ENCODE results near the gene PRSS37.
"Not testable (repeated sequence)": the region's sequence is repeated elsewhere in the genome, so short reads cannot be mapped to it uniquely, and the experiment has no call there.

PRSS37 gene

GRCh38 chr7:141840708-141841107 lies 577 bp downstream of the PRSS37 start:
- H3K36me3 Mint-ChIP-seq (ENCODE audit: low read depth): no peaks in the 10 kb centered on the region
- H3K4me1 Mint-ChIP-seq (ENCODE audit: low read depth): no peaks in the 10 kb centered on the region
- no peak overlapping the region for H3K27ac Mint-ChIP-seq
- no peaks in the 10 kb centered on the region for H3K27me3 Mint-ChIP-seq
- DNase-seq: no peak
- H3K9me3 Mint-ChIP-seq: no peaks in the 10 kb centered on the region
- no peak overlapping the region for H3K4me3 Mint-ChIP-seq

- Mint-ChIP-seq H3K4me3 (no peak overlapping the region), H3K9me3 (no peaks in the 10 kb centered on the region), H3K36me3 (ENCODE audit: low read depth) (no peaks in the 10 kb centered on the region), H3K27me3 (no peaks in the 10 kb centered on the region), H3K4me1 (ENCODE audit: low read depth) (no peaks in the 10 kb centered on the region), H3K27ac (no peak overlapping the region)
- DNase-seq: no peak
Observed at GRCh38 chr7:141839256-141839655, 2.0 kb downstream of the PRSS37 start.

GRCh38 chr7:141838581-141838980 lies 2.7 kb downstream of the PRSS37 start:
- no peaks in the 10 kb centered on the region for H3K9me3 Mint-ChIP-seq
- H3K36me3 Mint-ChIP-seq (ENCODE audit: low read depth): no peaks in the 10 kb centered on the region
- H3K27me3 Mint-ChIP-seq: no peaks in the 10 kb centered on the region
- no peak overlapping the region for H3K4me3 Mint-ChIP-seq
- no peak for DNase-seq
- H3K4me1 Mint-ChIP-seq (ENCODE audit: low read depth): no peaks in the 10 kb centered on the region
- no peak overlapping the region for H3K27ac Mint-ChIP-seq

- Mint-ChIP-seq H3K4me3 (no peak overlapping the region), H3K9me3 (no peaks in the 10 kb centered on the region), H3K36me3 (ENCODE audit: low read depth) (no peaks in the 10 kb centered on the region), H3K27ac (no peak overlapping the region), H3K27me3 (no peaks in the 10 kb centered on the region), H3K4me1 (ENCODE audit: low read depth) (no peaks in the 10 kb centered on the region)
- no peak for DNase-seq
Observed at GRCh38 chr7:141837683-141838082, 3.6 kb downstream of the PRSS37 start.

- Mint-ChIP-seq H3K36me3 (ENCODE audit: low read depth) (peaks cover 54% of the 10 kb centered on the region), H3K9me3 (peaks cover 46% of the 10 kb centered on the region)
- H3K4me3 Mint-ChIP-seq; DNase-seq; H3K27me3 Mint-ChIP-seq; H3K4me1 Mint-ChIP-seq (ENCODE audit: low read depth); H3K27ac Mint-ChIP-seq: not testable (repeated sequence)
Observed at GRCh38 chr7:141822432-141822831, 18.9 kb downstream of the PRSS37 start.

GRCh38 chr7:141820067-141820466 lies 21.2 kb downstream of the PRSS37 start:
- Mint-ChIP-seq H3K27me3 (no peaks in the 10 kb centered on the region), H3K4me3 (no peak overlapping the region), H3K9me3 (peaks cover 48% of the 10 kb centered on the region), H3K4me1 (ENCODE audit: low read depth) (no peaks in the 10 kb centered on the region), H3K27ac (no peak overlapping the region), H3K36me3 (ENCODE audit: low read depth) (peaks cover 48% of the 10 kb centered on the region)
- no peak for DNase-seq

- no peak overlapping the region for H3K27ac Mint-ChIP-seq
Observed at GRCh38 chr7:141792526-141792925, 48.8 kb downstream of the PRSS37 start.

GRCh38 chr7:141789917-141790316 lies 51.4 kb downstream of the PRSS37 start, which contains the start of gene TAS2R5:
TAS2R5 (plus strand) TSS chr7:141790217; CDS start chr7:141790362, 145 bp downstream.
- Mint-ChIP-seq H3K4me1 (ENCODE audit: low read depth) (no peaks in the 10 kb centered on the region), H3K4me3 (no peak within 1 kb of the TSS), H3K27ac (no peak within 1 kb of the TSS), H3K36me3 (ENCODE audit: low read depth) (peaks cover 57% of the 10 kb centered on the region), H3K27me3 (no peaks in the 10 kb centered on the region), H3K9me3 (no peaks in the 10 kb centered on the region)
- no peak for DNase-seq

More at GRCh38 chr7:141792526-141792925, 48.8 kb downstream of the PRSS37 start:
- no peak overlapping the region for H3K4me3 Mint-ChIP-seq
- no peaks in the 10 kb centered on the region for H3K27me3 Mint-ChIP-seq
- no peak for DNase-seq
- no peaks in the 10 kb centered on the region for H3K4me1 Mint-ChIP-seq (ENCODE audit: low read depth)
- H3K36me3 Mint-ChIP-seq (ENCODE audit: low read depth): peaks cover 54% of the 10 kb centered on the region
- no peaks in the 10 kb centered on the region for H3K9me3 Mint-ChIP-seq

- peaks cover 45% of the 10 kb centered on the region for H3K36me3 Mint-ChIP-seq (ENCODE audit: low read depth)
- no peak for DNase-seq
- no peak overlapping the region for H3K27ac Mint-ChIP-seq
- no peaks in the 10 kb centered on the region for H3K9me3 Mint-ChIP-seq
- no peaks in the 10 kb centered on the region for H3K4me1 Mint-ChIP-seq (ENCODE audit: low read depth)
- H3K4me3 Mint-ChIP-seq: no peak overlapping the region
- no peaks in the 10 kb centered on the region for H3K27me3 Mint-ChIP-seq
Observed at GRCh38 chr7:141788296-141788695, 53.0 kb downstream of the PRSS37 start.

Data from activated T-cell treated with anti-CD3 and anti-CD28 coated beads, Interleukin-2, amount 50 U/mL, for 24 hours (primary cell).